HepG2 (cell line): ENCODE data around the gene ARHGAP26. TPM values are rescaled to one million over a fixed set of nuclear protein-coding genes. Genes with fewer than 3 reads are reported as not detected.

ENCODE experiments used
- ATAC-seq: fragments of 200-7000 bp; cut with Tn5 transposase; 3 replicates; pipeline ENCODE4 v1.9.1; 2020; ENCODE audit warnings: mild to moderate bottlenecking, moderate library complexity
- BruUV-seq: library from RNA; stranded (reverse); fragments of 400-500 nt; replicated peaks from 2 replicates; lab custom pipeline; 2021; lab: Mats Ljungman, UMichigan
- CTCF ChIA-PET: fragments of 300-600 bp; formaldehyde crosslinking; extraction: SDS; loops from one replicate; lab custom pipeline; 2021; ENCODE audit warnings: low total read pairs, inconsistent platforms, low intra/inter-chr PET ratio; lab: Yijun Ruan, JAX
- POLR2A ChIA-PET: fragments of 350-600 bp; sonication (Branson Sonifier 250); formaldehyde crosslinking; loops from one replicate; lab custom pipeline; 2020; ENCODE audit warnings: antibody characterized with exemption, inconsistent platforms; lab: Yijun Ruan, JAX
- DNase-seq: peaks from one replicate; pipeline ENCODE4 v3.0.0-alpha.2; 2015; ENCODE audit warnings: low spot score
- FAIRE-seq: peaks from 3 replicates; lab custom pipeline; 2011; peaks lifted over from hg19 to GRCh38; lab: Jason Lieb, UNC
- H2AFZ ChIP-seq: one replicate; pipeline ENCODE4 v1.6.1; 2011; ENCODE audit warnings: low read length, inconsistent platforms
- H3K27ac ChIP-seq: fragments of 300-600 bp; 3 replicates; pipeline ENCODE4 v1.8.0; 2011; ENCODE audit warnings: mixed run types, mild to moderate bottlenecking, mixed read lengths, low read length, inconsistent platforms; ENCODE audit not compliant: insufficient read depth; ENCODE audit errors: extremely low read length
- H3K27me3 ChIP-seq, 2 experiments: fragments of 200-600 bp in 1 of 2; 2 replicates in 1 of 2; 3 replicates in 1 of 2; pipeline versions ENCODE4 v1.6.0 to v1.8.0; 2011; ENCODE audit warnings: low read length in 2 of 2, mild to moderate bottlenecking in 2 of 2, moderate library complexity in 2 of 2, inconsistent platforms in 1 of 2; ENCODE audit not compliant: insufficient read depth in 2 of 2, control insufficient read depth in 1 of 2
- H3K36me3 ChIP-seq, 2 experiments: fragments of 200-600 bp in 1 of 2; replicated peaks in 1 of 2; 2 replicates in 1 of 2; 3 replicates in 1 of 2; pipeline versions ENCODE4 v1.5.1 to v1.8.0; 2011; ENCODE audit warnings: low read length in 2 of 2, inconsistent platforms in 1 of 2; ENCODE audit not compliant: insufficient read depth in 2 of 2, control insufficient read depth in 1 of 2
- H3K4me1 ChIP-seq: 2 replicates; pipeline ENCODE4 v1.5.1; 2012; ENCODE audit warnings: low read length, inconsistent platforms; ENCODE audit not compliant: insufficient read depth
- H3K4me2 ChIP-seq: 2 replicates; pipeline ENCODE4 v1.6.0; 2011; ENCODE audit warnings: low read depth, low read length, inconsistent platforms
- H3K4me3 ChIP-seq, 3 experiments: fragments of 200-600 bp in 1 of 3; sonication (generic), shearing (Covaris generic) in 1 of 3; replicated peaks in 1 of 3; 2 replicates each; pipeline ENCODE4 v1.5.1; 2011 to 2016; ENCODE audit warnings: low read length in 3 of 3, inconsistent platforms in 2 of 3, low read depth in 2 of 3, mild to moderate bottlenecking in 2 of 3, control low read depth in 1 of 3, mixed read lengths in 1 of 3; ENCODE audit not compliant: insufficient read depth in 1 of 3
- H3K79me2 ChIP-seq: one replicate; pipeline ENCODE4 v1.6.1; 2011; ENCODE audit warnings: low read length, inconsistent platforms; ENCODE audit not compliant: insufficient read depth
- H3K9ac ChIP-seq: 2 replicates; pipeline ENCODE4 v1.6.0; 2011; ENCODE audit warnings: mild to moderate bottlenecking, low read depth, low read length, inconsistent platforms; ENCODE audit not compliant: insufficient read depth
- H3K9me3 ChIP-seq: 2 replicates; pipeline ENCODE4 v1.5.1; 2012; ENCODE audit warnings: mild to moderate bottlenecking, low read length
- H4K20me1 ChIP-seq: 2 replicates; pipeline ENCODE4 v1.6.0; 2011; ENCODE audit warnings: inconsistent platforms, mild to moderate bottlenecking, low read length, moderate library complexity; ENCODE audit not compliant: insufficient read depth
- ATF5 ChIP-seq: sonication (generic); formaldehyde crosslinking; IDR thresholded peaks from 2 replicates; pipeline ENCODE4 v1.4.0; 2020; ENCODE audit warnings: mild to moderate bottlenecking, low read depth, missing genetic modification reagents
- ZNF761 ChIP-seq: sonication (generic); formaldehyde crosslinking; conservative IDR thresholded peaks from 2 replicates; pipeline ENCODE4 v1.4.0; 2020; ENCODE audit warnings: mild to moderate bottlenecking, missing genetic modification reagents
- ZNF773 ChIP-seq: sonication (generic); formaldehyde crosslinking; IDR thresholded peaks from 2 replicates; pipeline ENCODE4 v1.4.0; 2020; ENCODE audit warnings: missing genetic modification reagents, borderline replicate concordance
- WGBS: methylation state at CpG from one replicate; pipeline ENCODE4 v1.1.6; 2017; ENCODE audit warnings: low lambda C conversion rate; 5-methylcytosine and 5-hydroxymethylcytosine counted together
- in situ Hi-C: cut with HindIII; loops from 2 replicates; pipeline ENCODE4 v1.10.0; 2017; ENCODE audit warnings: low pct_unique_long_range_greater_than_20kb; ENCODE audit not compliant: extremely low pct_ligation_motif_present
- intact Hi-C: fragments of 100-400 bp; cut with micrococcal nuclease; formaldehyde crosslinking; loops from one replicate; pipeline ENCODE4 v1.10.0; 2022; ENCODE audit not compliant: unreplicated experiment
- polyA plus RNA-seq, 8 experiments: library from polyadenylated mRNA; depleted of rRNA in 3 of 8; stranded (reverse) in 7 of 8; unstranded in 1 of 8; fragments of >200 nt; fragmentation: Illumina TruSeq in 4 of 8; extraction: Trizol in 4 of 8; gene quantifications; 2 replicates each; pipeline versions ENCODE4 v1.2.1 to v1.2.3, GENCODE V29; 2011 to 2016; ENCODE audit warnings: low read depth in 4 of 8, missing spikeins in 1 of 8, mixed read lengths in 1 of 8; ENCODE audit not compliant: insufficient read depth in 1 of 8
- total RNA-seq, 5 experiments: library from RNA; depleted of rRNA; stranded (reverse); fragments of >200 nt; fragmentation: Illumina TruSeq; extraction: Trizol; gene quantifications; 2 replicates each; pipeline ENCODE4 v1.2.3, GENCODE V29; 2016; ENCODE audit warnings: low read depth in 1 of 5
- TF ChIP-seq, protein P1 (sequence below), 2 experiments: sonication (generic) in 1 of 2; formaldehyde crosslinking in 1 of 2; IDR thresholded peaks; 2 replicates each; pipeline versions ENCODE4 v1.4.0 to v1.6.1; 2016 to 2020; ENCODE audit warnings: borderline replicate concordance in 1 of 2, low read depth in 1 of 2, mild to moderate bottlenecking in 1 of 2, missing genetic modification reagents in 1 of 2

The ARHGAP26 gene
- total and polyA plus RNA-seq, 2 of the 13 experiments (the other 11 are each of a cell fraction or from before 2014, with no cell fraction given), result 9.6 to 18.2 TPM

DNA sequence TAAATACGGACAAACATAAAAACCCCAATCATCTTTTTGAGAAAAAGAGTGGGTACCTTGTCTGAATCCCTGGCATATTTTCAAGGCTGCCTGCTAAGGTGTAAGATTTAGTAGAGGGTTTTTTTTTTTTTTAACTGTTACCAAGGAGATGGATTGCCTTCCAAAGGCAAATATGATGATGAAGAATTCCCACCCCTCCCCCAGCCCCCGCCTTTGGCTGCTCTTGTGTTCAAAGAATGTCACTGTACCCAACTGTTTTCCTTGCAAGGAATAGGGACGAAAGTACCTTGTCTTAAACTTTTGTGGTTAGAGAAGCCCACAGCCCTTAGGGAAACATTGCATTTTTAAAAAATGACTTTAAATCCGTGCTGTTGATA, 31.3 kb downstream of the ARHGAP26 start:
- ChIA-PET POLR2A (no interaction called here), CTCF (no interaction called here)
- H3K27me3 ChIP-seq, result no peaks in the 10 kb centered on the region
- TF ChIP-seq ZNF773 (no peak), ATF5 (CRISPR knock-in tag) (no peak), ZNF761 (CRISPR knock-in tag) (no peak)
- TF ChIP-seq, protein P1, sequence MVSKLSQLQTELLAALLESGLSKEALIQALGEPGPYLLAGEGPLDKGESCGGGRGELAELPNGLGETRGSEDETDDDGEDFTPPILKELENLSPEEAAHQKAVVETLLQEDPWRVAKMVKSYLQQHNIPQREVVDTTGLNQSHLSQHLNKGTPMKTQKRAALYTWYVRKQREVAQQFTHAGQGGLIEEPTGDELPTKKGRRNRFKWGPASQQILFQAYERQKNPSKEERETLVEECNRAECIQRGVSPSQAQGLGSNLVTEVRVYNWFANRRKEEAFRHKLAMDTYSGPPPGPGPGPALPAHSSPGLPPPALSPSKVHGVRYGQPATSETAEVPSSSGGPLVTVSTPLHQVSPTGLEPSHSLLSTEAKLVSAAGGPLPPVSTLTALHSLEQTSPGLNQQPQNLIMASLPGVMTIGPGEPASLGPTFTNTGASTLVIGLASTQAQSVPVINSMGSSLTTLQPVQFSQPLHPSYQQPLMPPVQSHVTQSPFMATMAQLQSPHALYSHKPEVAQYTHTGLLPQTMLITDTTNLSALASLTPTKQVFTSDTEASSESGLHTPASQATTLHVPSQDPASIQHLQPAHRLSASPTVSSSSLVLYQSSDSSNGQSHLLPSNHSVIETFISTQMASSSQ (IDR thresholded peaks at IDR 0.05; ENCODE audit: low read depth), result no peak
- TF ChIP-seq, protein P1 (CRISPR knock-in tag; IDR thresholded peaks at IDR 0.05; ENCODE audit: borderline replicate concordance), result no peak
- FAIRE-seq (no peak), DNase-seq (no peak), ATAC-seq (no peak)
- H3K36me3 ChIP-seq, result no peaks in the 10 kb centered on the region
- intact Hi-C loops (no loop called here), in situ Hi-C loops (no loop called here)
- H3K9ac ChIP-seq, result no peak overlapping the region
- BruUV-seq, result no TSS peak
- peaks cover 47% of the 10 kb centered on the region for H3K4me1 ChIP-seq
- H4K20me1 ChIP-seq, result no peaks in the 10 kb centered on the region
- no peak overlapping the region for H3K27ac ChIP-seq
- 96% methylated on average over 4 of the region's 4 CpGs for WGBS
- no peak overlapping the region for H2AFZ ChIP-seq
- H3K79me2 ChIP-seq, result peaks cover 18% of the 10 kb centered on the region
- H3K9me3 ChIP-seq, result no peaks in the 10 kb centered on the region
- no peak overlapping the region for H3K4me2 ChIP-seq
- no peak overlapping the region for H3K4me3 ChIP-seq
